CD4-positive, alpha-beta T cell treated with Interleukin-17A for 1 hour (primary cell): ENCODE measurements around the gene ACSM5.

Experiments used
- DNase-seq: peaks from one replicate; pipeline ENCODE4 v3.0.0-alpha.2; 2020

The ACSM5 gene

GRCh38 chr16:20409398-20410120 is at the start of gene ACSM5:
Gene ACSM5 (plus strand): TSS chr16:20409534. CDS start chr16:20411485, 1,951 bp downstream.
- DNase-seq = no peak

DNA sequence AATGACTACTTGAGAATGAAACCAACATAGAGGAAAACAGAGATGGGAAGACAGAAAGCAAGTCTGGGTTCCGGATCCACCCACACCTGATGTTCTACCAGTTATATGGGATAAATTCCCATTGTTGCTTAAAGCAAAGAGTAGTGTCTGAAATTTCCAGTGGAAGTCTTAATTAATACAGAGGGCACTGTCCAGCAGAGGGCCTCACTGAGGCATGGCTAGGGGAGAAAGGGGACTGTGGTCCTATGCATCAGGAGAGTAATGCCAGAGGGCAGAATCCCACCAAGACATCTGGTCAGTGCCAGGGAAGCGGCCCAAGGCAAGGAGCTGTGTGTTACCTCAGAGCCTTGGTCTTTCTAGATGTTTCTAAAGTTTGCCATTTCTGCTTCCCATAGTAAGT is 49.3 kb upstream of the ACSM5 start:
- no peak for DNase-seq

DNA sequence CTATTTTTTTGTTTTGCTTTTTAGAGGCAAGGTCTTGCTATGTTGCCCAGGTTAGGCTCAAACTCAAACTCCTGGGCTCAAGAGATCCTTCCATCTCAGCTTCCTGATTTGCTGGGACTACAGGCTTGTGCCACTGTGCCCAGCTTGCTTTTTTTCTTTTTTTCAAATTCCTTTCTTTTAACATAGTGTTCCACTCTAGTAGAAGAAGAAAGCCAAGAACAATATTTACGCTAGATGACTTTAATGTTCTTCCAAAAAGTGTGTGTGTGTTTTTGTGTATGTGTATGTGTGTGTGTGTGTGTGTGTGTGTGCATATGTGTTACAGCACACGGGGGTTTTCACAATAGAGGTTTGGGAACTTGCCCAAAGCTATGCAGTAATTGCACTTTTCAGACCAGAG is 46.1 kb upstream of the ACSM5 start:
- no peak for DNase-seq

DNA sequence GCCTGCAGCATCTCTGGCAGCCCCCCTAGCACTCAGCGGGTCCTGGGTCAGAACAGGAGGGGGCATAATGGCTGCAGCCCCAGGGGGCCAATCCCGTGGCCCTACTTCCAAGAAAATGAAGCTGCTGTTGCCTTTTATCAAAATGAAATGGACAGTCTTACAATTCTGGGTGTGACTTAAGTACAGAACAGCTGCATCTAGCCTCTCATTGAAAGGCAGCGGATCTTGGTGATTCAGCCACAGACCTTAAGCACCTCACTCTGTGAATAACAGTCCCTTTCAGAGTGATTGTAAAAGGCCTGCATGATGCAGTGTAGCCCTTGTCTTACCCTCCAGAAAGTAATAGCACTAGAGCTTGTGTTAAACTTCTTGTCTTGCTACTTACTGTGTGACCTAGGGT is 45.3 kb upstream of the ACSM5 start:
- no peak for DNase-seq

GRCh38 chr16:20369452-20370054 is 39.8 kb upstream of the ACSM5 start:
- DNase-seq = no peak

DNA sequence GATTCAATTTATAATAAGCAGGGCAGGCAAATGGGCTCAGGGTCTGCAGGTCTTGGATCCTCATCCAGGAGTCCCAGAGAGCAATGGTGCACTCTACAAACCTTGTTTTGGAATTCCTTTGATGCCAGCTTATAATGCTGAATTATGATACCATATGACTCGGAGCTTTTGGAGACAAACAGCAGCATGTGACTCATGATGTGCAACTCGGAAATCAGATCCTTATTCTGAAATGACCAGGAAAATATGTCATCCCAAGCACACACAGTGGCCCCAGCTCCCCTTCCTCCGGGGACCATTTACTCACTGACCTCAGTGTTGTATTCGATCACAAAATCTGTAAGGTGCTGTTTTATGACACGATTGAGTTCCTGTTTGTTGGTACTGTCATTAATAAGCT is 36.6 kb upstream of the ACSM5 start:
- DNase-seq = no peak

DNA sequence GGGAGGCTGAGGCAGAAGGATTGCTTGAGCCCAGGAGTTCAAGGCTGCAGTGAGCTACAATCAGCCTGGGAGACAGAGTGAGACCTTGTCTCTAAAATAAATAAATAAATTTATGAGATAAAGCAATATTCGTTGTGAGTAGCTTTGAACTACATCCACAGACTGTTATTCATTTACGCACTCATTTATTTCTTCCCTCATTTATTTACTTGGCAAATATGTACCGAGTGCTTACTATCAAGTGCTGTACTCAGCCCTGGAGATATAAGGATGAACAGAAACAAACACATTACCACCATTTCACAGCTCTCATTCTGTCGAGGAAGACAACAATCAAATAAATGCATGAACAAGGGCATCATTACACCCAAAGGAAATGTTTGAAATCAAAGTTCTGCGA is 32.2 kb upstream of the ACSM5 start:
- DNase-seq = no peak

GRCh38 chr16:20380782-20381181 is 28.6 kb upstream of the ACSM5 start:
- DNase-seq = no peak

- no peak for DNase-seq
Observed at GRCh38 chr16:20382202-20382948, 27.0 kb upstream of the ACSM5 start.

DNA sequence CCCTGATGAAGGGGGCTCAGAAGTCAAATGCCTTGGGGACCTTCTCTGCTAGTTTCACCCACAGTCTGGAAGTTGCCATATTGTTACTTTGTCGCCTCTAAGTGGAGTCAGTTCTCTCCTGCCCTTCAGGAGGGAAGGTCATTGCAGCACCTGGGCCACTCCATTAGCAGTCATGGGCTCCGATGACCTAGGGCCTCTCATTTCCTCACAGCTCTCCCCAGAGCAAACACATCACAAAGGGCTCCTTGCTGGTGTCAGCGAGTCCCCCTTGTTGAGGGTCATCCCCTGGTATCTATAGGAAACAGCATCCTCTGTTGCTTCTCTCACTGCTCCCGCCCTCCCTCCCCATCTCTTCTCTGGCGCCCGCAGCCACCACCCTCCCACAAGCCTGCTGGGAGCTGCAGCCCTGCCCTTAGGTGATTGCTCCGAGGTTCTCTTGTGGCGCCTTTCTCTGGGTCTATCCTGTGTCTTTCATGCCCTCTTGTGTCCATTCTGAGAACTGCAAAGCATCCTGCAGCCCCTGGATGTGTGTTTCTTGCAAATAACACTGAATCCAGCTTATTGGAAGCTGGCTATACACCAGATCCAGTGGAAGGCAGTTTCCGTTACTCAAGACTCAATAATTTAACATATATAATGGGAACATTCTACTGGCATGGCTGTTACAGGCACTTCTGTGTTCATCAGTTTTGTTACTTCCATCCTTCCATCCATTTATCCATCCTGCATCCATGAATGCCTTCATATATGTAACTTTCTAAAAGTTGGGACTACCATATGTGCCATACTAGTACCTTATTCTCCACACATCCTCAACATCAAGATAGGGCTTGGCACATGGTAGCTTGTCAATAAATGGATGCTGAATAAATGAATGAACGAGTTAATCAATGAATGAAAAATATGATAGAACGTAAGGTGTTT is 26.0 kb upstream of the ACSM5 start:
- DNase-seq = peak; percentile 42

DNA sequence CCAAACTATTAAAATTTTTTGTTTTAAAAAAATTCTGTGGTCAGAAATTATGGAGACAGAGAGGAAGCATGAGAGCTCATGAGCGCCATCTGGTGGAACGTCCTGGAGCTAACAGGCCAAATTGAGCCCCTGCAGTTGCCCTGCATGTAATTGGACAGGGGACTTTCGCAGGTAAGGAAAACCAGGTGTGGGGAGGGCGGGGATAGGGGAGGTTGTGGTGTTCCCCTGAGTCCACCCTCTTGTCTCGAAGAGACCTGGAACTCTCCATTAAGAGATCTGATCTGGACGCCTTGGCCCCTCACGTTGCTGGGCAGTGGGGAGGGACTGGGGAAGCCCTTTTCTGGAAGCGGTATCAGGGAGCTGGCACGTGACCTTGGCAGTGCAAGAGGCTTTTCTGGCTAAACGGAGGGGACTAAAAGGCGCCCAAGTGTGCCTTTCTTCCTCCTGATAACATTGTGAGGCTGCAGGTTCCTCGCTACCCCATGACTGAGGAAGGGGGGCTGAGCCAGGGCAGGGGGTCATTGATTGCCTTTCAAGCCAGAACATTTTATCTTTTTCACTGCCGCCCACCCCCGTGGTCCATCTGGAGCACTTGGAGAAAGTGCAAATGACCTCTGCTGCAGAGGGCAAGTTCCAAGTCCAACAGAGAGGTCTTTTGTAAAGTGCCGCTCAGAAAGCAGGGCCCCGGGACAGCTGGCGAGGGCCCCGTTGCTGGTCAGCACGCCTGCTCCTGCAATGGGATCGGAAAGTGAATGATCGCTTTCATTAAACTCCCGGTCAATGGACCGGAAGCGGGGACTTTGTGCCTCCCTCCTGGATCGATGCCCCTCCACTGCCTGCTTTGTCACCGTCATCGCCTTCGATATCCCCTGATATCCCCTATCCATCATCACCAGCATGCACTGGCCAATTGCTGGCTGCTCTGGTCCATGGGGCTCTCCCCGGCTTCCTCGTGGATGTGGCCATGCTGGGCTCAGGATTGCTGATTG is 23.2 kb upstream of the ACSM5 start:
- DNase-seq = peak; percentile 41

DNA sequence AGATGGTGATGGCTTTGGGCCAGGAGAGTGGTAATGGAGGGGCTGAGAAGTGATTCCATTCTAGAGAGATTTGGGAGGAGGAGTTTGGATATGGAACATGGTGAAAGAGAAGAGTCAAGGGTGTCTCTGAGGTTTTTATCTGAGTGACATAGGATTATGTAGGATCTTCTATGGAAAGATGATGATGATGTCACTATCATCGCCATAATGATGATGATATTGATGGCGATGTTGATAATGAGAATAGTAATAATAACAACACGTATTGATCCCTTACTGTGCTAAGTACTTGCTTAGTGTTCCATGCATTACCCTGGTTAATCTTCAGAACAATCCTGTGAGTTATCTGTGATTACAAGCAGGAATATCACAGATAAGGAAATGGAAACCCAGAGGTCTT is 21.4 kb upstream of the ACSM5 start:
- no peak for DNase-seq

DNA sequence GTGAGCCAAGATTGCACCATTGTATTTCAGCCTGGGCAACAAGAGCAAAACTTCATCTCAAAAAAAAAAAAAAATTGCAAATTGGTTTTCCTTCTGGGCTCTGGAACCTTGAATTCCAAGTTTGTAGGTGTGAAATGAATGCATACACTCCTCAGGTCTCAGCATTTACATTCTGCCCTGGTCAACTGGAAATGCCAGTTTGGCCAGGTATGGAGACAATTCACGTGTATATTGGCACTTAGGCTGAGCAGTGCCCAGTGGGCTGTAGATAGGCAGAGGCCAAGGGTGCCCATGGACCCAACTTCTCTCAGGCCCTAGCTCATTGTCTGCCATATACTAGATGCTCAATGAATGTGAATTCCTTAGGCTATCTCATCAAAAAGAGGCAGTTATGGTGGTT is 20.5 kb upstream of the ACSM5 start:
- no peak for DNase-seq

DNA sequence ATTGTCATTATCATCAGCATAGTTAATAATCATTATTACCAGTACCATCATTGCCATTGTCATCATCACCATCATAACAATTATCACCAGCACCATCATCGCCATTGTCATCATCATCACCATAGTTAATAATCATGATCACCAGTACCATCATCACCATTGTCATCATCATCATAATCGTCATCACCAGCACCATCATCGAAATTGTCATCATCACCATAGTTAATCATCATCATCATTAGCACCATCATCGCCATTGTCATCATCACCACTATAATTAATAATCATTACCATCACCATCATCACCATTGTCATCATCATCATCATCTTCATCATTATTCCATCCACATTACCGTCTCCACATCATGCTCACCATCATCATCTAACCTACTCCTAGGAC is 18.3 kb upstream of the ACSM5 start:
- no peak for DNase-seq

DNA sequence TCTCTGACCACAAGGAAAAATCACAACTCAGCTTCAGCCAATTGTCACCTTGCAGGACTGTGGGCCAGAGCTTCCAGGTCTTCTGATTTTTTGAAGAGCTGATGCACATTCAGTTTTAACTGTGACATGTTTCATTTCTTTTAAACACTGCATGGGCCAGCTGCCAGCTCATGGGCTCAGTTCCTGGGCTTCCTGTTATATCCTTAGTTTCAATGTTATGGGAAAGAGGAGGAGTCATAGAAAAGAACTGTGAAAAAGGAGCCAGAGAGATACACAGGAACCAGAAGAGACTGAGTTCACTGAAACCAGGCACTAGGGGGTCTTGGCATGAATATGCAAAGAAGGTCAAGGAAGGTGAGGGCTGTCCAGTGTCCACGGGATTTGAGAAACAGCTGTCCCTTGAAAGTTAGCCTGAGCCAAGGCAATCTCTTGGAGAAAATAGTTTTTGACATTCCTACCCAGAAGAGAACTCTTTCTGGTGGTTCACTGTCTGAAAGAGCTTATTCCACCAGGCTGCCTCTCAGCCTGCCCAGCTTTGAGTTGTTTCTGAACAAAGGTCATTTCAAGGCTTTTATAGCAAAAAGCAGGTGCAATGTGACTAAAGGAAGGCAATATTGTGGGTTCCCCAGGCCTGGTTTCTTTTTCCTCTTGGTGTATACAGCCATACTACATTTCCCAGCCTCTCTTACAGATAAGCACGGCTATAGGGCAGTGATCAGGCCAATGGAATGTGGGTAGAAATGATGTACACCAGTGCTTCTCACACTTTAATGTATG is 15.3 kb upstream of the ACSM5 start:
- DNase-seq = no peak

GRCh38 chr16:20395946-20396345 is 13.4 kb upstream of the ACSM5 start:
- DNase-seq = no peak

GRCh38 chr16:20396846-20397467 is 12.4 kb upstream of the ACSM5 start:
- DNase-seq = no peak

GRCh38 chr16:20397468-20398074 is 11.8 kb upstream of the ACSM5 start:
- DNase-seq = no peak

- no peak for DNase-seq
Observed at GRCh38 chr16:20398603-20399002, 10.7 kb upstream of the ACSM5 start.

GRCh38 chr16:20399185-20399584 is 10.1 kb upstream of the ACSM5 start:
- no peak for DNase-seq
